Activated CD4-positive, alpha-beta T cell treated with anti-CD3 and anti-CD28 coated beads for 24 hours (primary cell): ENCODE results near the gene PF4V1.
"Not testable (repeated sequence)": the region's sequence is repeated elsewhere in the genome, so short reads cannot be mapped to it uniquely, and the experiment has no call there.

Experiments used
- DNase-seq, 2 donors: peaks; one replicate each; pipeline ENCODE4 v3.0.0-alpha.2; 2020; ENCODE audit warnings: low read depth in 2 of 2

The PF4V1 gene

GRCh38 chr4:73870260-73870659 lies 17.2 kb downstream of the PF4V1 start:
- DNase-seq: no peak

GRCh38 chr4:73870768-73871167 lies 17.7 kb downstream of the PF4V1 start:
- DNase-seq: no peak

GRCh38 chr4:73871511-73872310 lies 18.6 kb downstream of the PF4V1 start:
- DNase-seq: no peak

- DNase-seq: no peak
Measured at GRCh38 chr4:73872316-73873108, 19.4 kb downstream of the PF4V1 start.

- no peak for DNase-seq
Measured at GRCh38 chr4:73874386-73874785, 21.3 kb downstream of the PF4V1 start.

- no peak for DNase-seq
Measured at GRCh38 chr4:73875401-73875800, 22.3 kb downstream of the PF4V1 start.

- DNase-seq: no peak
Measured at GRCh38 chr4:73883306-73883705, 30.2 kb downstream of the PF4V1 start.

- no peak for DNase-seq
Measured at GRCh38 chr4:73885574-73886267, 32.6 kb downstream of the PF4V1 start.

GRCh38 chr4:73891326-73891725 lies 38.2 kb downstream of the PF4V1 start:
- no peak for DNase-seq

GRCh38 chr4:73891739-73892405 lies 38.8 kb downstream of the PF4V1 start:
- DNase-seq: no peak

GRCh38 chr4:73892966-73893365 lies 39.9 kb downstream of the PF4V1 start:
- DNase-seq: no peak

GRCh38 chr4:73894001-73894400 lies 40.9 kb downstream of the PF4V1 start:
- DNase-seq: no peak

GRCh38 chr4:73895201-73896175 lies 42.4 kb downstream of the PF4V1 start:
- no peak for DNase-seq

- no peak for DNase-seq
Measured at GRCh38 chr4:73896416-73896815, 43.3 kb downstream of the PF4V1 start.

- DNase-seq: no peak
Measured at GRCh38 chr4:73897380-73898136, 44.5 kb downstream of the PF4V1 start.

- DNase-seq: not testable (repeated sequence)
Measured at GRCh38 chr4:73899338-73899737, 46.2 kb downstream of the PF4V1 start.

- no peak for DNase-seq
Measured at GRCh38 chr4:73901031-73901430, 47.9 kb downstream of the PF4V1 start.

- DNase-seq: no peak
Measured at GRCh38 chr4:73902038-73902637, 49.0 kb downstream of the PF4V1 start.

GRCh38 chr4:73902817-73903547 lies 49.9 kb downstream of the PF4V1 start:
- DNase-seq: no peak
